Measurements from ENCODE around the gene BACH2. TPM values are rescaled to one million over a fixed set of nuclear protein-coding genes. Genes with fewer than 3 reads are reported as not detected.

The BACH2 gene
- total and polyA plus RNA-seq, 2 experiments from 2014 or later = 1.6 to 5.7 TPM

DNA sequence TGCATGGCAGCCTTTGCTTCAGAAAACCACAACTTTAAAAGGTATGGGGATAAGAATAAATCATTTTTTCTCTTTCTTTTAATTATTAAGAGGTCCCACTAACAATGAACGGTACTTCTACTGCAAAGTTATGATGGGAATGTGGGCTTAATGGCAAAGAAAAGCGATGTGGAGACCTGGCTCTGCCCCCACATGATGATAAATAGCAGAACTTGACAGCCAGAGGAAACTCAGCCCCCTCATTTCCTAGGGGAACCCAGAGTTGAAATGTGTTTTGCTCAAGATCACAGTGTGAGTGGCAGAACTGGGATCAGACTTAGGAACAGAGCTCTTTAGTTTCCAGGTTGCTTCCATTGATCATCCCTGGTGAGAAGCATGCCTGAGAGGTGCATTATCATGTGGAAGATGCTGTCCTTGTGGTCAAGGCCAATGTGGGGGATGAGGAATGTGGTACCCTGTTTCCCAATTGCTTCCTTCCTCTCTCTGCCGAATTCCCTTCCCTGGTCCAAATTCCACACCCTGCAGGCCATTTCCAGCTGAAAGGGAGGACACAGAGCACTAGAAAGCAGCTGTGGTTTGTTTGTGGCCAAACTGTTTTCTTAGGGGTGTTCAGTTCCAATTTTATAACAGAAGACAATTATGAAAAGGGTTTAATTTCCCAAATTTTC lies 66.0 kb downstream of the BACH2 start:
- H2AFZ ChIP-seq = no peak overlapping the region
- no peaks in the 10 kb centered on the region for H3K36me3 ChIP-seq (ENCODE audit: insufficient read depth)
- Mint-ChIP-seq H3K4me1 (peaks cover 15% of the 10 kb centered on the region), H3K27me3 (ENCODE audit: insufficient read depth, low read depth, poor library complexity) (peaks cover 2% of the 10 kb centered on the region), H3K27ac (no peak overlapping the region), H3K36me3 (ENCODE audit: low read depth) (no peaks in the 10 kb centered on the region), H3K4me3 (no peak overlapping the region), H3K9me3 (no peaks in the 10 kb centered on the region)
- DNase-seq (ENCODE audit: low spot score) = peak; percentile 56
- no peak overlapping the region for H3K4me3 ChIP-seq
- ATAC-seq = peak; percentile 58
- H3K4me2 ChIP-seq = no peak overlapping the region
- no peaks in the 10 kb centered on the region for H3K9me2 ChIP-seq (ENCODE audit: insufficient read depth)
- no peaks in the 10 kb centered on the region for H3F3A ChIP-seq (replicated peaks; ENCODE audit: low read depth)
- no peaks in the 10 kb centered on the region; the same call in 1 of the 2 replicates for H4K20me1 ChIP-seq (replicated peaks; ENCODE audit: insufficient read depth)
- peaks cover 7% of the 10 kb centered on the region for H3K4me1 ChIP-seq (ENCODE audit: insufficient read depth)
- H3K27ac ChIP-seq (ENCODE audit: low read depth) = no peak overlapping the region
- TF ChIP-seq EZH2 (IDR thresholded peaks at IDR 0.05; ENCODE audit: low read depth, unreplicated experiment) = no peak
- no peak for TF ChIP-seq NANOG (IDR thresholded peaks at IDR 0.05; ENCODE audit: borderline replicate concordance)
- no peak for TF ChIP-seq EZH2phosphoT487 (IDR thresholded peaks at IDR 0.05; ENCODE audit: unreplicated experiment)
- TF ChIP-seq, protein P1, sequence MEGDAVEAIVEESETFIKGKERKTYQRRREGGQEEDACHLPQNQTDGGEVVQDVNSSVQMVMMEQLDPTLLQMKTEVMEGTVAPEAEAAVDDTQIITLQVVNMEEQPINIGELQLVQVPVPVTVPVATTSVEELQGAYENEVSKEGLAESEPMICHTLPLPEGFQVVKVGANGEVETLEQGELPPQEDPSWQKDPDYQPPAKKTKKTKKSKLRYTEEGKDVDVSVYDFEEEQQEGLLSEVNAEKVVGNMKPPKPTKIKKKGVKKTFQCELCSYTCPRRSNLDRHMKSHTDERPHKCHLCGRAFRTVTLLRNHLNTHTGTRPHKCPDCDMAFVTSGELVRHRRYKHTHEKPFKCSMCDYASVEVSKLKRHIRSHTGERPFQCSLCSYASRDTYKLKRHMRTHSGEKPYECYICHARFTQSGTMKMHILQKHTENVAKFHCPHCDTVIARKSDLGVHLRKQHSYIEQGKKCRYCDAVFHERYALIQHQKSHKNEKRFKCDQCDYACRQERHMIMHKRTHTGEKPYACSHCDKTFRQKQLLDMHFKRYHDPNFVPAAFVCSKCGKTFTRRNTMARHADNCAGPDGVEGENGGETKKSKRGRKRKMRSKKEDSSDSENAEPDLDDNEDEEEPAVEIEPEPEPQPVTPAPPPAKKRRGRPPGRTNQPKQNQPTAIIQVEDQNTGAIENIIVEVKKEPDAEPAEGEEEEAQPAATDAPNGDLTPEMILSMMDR (conservative IDR thresholded peaks at IDR 0.05; ENCODE audit: low read depth in 2 of 2) = no peak
- TF ChIP-seq, protein P2, sequence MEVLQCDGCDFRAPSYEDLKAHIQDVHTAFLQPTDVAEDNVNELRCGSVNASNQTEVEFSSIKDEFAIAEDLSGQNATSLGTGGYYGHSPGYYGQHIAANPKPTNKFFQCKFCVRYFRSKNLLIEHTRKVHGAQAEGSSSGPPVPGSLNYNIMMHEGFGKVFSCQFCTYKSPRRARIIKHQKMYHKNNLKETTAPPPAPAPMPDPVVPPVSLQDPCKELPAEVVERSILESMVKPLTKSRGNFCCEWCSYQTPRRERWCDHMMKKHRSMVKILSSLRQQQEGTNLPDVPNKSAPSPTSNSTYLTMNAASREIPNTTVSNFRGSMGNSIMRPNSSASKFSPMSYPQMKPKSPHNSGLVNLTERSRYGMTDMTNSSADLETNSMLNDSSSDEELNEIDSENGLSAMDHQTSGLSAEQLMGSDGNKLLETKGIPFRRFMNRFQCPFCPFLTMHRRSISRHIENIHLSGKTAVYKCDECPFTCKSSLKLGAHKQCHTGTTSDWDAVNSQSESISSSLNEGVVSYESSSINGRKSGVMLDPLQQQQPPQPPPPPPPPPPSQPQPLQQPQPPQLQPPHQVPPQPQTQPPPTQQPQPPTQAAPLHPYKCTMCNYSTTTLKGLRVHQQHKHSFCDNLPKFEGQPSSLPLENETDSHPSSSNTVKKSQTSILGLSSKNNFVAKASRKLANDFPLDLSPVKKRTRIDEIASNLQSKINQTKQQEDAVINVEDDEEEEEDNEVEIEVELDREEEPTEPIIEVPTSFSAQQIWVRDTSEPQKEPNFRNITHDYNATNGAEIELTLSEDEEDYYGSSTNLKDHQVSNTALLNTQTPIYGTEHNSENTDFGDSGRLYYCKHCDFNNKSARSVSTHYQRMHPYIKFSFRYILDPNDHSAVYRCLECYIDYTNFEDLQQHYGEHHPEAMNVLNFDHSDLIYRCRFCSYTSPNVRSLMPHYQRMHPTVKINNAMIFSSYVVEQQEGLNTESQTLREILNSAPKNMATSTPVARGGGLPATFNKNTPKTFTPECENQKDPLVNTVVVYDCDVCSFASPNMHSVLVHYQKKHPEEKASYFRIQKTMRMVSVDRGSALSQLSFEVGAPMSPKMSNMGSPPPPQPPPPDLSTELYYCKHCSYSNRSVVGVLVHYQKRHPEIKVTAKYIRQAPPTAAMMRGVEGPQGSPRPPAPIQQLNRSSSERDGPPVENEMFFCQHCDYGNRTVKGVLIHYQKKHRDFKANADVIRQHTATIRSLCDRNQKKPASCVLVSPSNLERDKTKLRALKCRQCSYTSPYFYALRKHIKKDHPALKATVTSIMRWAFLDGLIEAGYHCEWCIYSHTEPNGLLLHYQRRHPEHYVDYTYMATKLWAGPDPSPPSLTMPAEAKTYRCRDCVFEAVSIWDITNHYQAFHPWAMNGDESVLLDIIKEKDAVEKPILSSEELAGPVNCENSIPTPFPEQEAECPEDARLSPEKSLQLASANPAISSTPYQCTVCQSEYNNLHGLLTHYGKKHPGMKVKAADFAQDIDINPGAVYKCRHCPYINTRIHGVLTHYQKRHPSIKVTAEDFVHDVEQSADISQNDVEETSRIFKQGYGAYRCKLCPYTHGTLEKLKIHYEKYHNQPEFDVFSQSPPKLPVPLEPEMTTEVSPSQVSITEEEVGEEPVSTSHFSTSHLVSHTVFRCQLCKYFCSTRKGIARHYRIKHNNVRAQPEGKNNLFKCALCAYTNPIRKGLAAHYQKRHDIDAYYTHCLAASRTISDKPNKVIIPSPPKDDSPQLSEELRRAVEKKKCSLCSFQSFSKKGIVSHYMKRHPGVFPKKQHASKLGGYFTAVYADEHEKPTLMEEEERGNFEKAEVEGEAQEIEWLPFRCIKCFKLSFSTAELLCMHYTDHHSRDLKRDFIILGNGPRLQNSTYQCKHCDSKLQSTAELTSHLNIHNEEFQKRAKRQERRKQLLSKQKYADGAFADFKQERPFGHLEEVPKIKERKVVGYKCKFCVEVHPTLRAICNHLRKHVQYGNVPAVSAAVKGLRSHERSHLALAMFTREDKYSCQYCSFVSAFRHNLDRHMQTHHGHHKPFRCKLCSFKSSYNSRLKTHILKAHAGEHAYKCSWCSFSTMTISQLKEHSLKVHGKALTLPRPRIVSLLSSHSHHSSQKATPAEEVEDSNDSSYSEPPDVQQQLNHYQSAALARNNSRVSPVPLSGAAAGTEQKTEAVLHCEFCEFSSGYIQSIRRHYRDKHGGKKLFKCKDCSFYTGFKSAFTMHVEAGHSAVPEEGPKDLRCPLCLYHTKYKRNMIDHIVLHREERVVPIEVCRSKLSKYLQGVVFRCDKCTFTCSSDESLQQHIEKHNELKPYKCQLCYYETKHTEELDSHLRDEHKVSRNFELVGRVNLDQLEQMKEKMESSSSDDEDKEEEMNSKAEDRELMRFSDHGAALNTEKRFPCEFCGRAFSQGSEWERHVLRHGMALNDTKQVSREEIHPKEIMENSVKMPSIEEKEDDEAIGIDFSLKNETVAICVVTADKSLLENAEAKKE (CRISPR knock-in tag; IDR thresholded peaks at IDR 0.05) = no peak
- TF ChIP-seq JUNB (IDR thresholded peaks at IDR 0.05; ENCODE audit: unreplicated experiment) = no peak
- no peak for TF ChIP-seq STAT1 (IDR thresholded peaks at IDR 0.05; ENCODE audit: unreplicated experiment)
- no peak for TF ChIP-seq ZNF114 (CRISPR knock-in tag; IDR thresholded peaks at IDR 0.05)
- TF ChIP-seq, protein P3, sequence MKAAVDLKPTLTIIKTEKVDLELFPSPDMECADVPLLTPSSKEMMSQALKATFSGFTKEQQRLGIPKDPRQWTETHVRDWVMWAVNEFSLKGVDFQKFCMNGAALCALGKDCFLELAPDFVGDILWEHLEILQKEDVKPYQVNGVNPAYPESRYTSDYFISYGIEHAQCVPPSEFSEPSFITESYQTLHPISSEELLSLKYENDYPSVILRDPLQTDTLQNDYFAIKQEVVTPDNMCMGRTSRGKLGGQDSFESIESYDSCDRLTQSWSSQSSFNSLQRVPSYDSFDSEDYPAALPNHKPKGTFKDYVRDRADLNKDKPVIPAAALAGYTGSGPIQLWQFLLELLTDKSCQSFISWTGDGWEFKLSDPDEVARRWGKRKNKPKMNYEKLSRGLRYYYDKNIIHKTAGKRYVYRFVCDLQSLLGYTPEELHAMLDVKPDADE (IDR thresholded peaks at IDR 0.05) = no peak
- TF ChIP-seq ZNF331 (CRISPR knock-in tag; IDR thresholded peaks at IDR 0.05; ENCODE audit: low read depth) = no peak
- TF ChIP-seq, protein P4, sequence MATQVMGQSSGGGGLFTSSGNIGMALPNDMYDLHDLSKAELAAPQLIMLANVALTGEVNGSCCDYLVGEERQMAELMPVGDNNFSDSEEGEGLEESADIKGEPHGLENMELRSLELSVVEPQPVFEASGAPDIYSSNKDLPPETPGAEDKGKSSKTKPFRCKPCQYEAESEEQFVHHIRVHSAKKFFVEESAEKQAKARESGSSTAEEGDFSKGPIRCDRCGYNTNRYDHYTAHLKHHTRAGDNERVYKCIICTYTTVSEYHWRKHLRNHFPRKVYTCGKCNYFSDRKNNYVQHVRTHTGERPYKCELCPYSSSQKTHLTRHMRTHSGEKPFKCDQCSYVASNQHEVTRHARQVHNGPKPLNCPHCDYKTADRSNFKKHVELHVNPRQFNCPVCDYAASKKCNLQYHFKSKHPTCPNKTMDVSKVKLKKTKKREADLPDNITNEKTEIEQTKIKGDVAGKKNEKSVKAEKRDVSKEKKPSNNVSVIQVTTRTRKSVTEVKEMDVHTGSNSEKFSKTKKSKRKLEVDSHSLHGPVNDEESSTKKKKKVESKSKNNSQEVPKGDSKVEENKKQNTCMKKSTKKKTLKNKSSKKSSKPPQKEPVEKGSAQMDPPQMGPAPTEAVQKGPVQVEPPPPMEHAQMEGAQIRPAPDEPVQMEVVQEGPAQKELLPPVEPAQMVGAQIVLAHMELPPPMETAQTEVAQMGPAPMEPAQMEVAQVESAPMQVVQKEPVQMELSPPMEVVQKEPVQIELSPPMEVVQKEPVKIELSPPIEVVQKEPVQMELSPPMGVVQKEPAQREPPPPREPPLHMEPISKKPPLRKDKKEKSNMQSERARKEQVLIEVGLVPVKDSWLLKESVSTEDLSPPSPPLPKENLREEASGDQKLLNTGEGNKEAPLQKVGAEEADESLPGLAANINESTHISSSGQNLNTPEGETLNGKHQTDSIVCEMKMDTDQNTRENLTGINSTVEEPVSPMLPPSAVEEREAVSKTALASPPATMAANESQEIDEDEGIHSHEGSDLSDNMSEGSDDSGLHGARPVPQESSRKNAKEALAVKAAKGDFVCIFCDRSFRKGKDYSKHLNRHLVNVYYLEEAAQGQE (IDR thresholded peaks at IDR 0.05; ENCODE audit: unreplicated experiment) = no peak
- TF ChIP-seq CREB1 (CRISPR knock-in tag; IDR thresholded peaks at IDR 0.05; ENCODE audit: low read depth) = no peak
- TF ChIP-seq POLR2AphosphoS5 (IDR thresholded peaks at IDR 0.05; ENCODE audit: low read depth) = no peak
- H3K27me3 ChIP-seq (ENCODE audit: insufficient read depth) = no peaks in the 10 kb centered on the region
- no peaks in the 10 kb centered on the region; the same call in 1 of the 2 replicates for H3K79me2 ChIP-seq (replicated peaks; ENCODE audit: insufficient read depth)

Data from GM23338 (cell line).